Measurements from ENCODE around the gene ATXN7L3B. TPM values are rescaled to one million over a fixed set of nuclear protein-coding genes. Genes with fewer than 3 reads are reported as not detected.

Gene ATXN7L3B, protein sequence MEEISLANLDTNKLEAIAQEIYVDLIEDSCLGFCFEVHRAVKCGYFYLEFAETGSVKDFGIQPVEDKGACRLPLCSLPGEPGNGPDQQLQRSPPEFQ
- 20.5 TPM for polyA plus RNA-seq (2012; ENCODE audit: insufficient read depth, insufficient read length)

DNA sequence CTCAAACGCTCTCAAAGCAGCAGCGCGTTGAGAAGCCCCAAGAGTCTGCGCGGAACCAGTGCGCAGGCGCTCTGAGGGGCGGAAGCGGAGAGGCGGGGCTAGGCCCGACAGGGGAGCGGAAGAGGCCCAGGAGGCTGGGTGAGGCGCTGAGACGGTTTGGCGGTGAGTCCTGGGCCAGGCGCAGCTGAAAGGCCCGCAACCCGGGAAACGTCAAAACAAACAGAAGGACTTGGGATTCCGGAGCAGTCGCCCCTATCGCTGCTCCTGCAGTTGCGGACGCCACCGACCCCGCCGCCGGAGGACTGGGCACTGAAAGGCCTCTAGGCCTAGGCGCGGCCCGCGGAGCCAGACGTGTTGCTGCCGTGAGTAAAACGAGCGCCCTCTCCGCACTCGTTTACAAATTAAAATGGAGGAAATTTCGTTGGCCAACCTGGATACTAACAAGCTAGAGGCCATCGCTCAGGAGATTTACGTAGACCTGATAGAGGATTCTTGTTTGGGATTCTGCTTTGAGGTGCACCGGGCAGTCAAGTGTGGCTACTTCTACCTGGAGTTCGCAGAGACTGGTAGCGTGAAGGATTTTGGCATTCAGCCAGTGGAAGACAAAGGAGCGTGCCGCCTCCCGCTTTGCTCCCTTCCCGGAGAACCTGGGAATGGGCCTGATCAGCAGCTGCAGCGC lies at the start of gene ATXN7L3B:
Gene ATXN7L3B, plus strand, starts transcription at position 129 of the 679 bp plus-strand sequence. Its CDS starts 278 bp downstream, at position 407.
- H3K4me3 ChIP-seq (ENCODE audit: low read length): peak within 1 kb of the TSS; percentile 96
- DNase-seq (ENCODE audit: low read depth, low spot score): peak; percentile 89

GRCh38 chr12:74488134-74488533 lies 49.5 kb upstream of the ATXN7L3B start:
- H3K4me3 ChIP-seq (ENCODE audit: low read length): no peak overlapping the region
- no peak for DNase-seq (ENCODE audit: low read depth, low spot score)

- no peak overlapping the region for H3K4me3 ChIP-seq (ENCODE audit: low read length)
- DNase-seq (ENCODE audit: low read depth, low spot score): no peak
These were observed 48.1 kb upstream of the ATXN7L3B start for GRCh38 chr12:74489543-74489942.

- H3K4me3 ChIP-seq (ENCODE audit: low read length): no peak overlapping the region; the same call in 1 of the 2 replicates
- no peak for DNase-seq (ENCODE audit: low read depth, low spot score)
These were observed 47.1 kb upstream of the ATXN7L3B start for GRCh38 chr12:74490390-74491064.

DNA sequence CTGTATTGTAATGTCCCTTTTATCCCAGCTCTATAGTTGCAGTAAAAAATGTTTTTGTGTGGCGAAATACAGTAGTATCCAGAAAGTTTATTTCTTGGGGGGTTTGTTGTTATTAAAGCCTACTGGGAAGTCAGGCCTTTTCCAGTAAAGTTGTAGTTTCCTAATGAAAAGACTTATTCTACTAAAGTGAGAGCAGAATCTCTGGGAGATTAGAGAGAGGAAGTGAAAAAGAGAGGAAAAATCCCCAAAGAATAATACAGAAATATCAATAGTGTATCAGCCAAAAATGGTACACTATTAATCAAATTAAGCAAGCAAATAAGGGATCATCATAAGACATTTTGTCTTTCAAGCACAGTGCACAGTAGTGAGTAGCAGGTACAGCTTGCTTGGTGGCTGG lies 46.3 kb upstream of the ATXN7L3B start:
- H3K4me3 ChIP-seq (ENCODE audit: low read length): no peak overlapping the region
- DNase-seq (ENCODE audit: low read depth, low spot score): no peak

GRCh38 chr12:74499192-74499591 lies 38.4 kb upstream of the ATXN7L3B start:
- peak; percentile 40 for DNase-seq (ENCODE audit: low read depth, low spot score)
- no peak overlapping the region for H3K4me3 ChIP-seq (ENCODE audit: low read length)

DNA sequence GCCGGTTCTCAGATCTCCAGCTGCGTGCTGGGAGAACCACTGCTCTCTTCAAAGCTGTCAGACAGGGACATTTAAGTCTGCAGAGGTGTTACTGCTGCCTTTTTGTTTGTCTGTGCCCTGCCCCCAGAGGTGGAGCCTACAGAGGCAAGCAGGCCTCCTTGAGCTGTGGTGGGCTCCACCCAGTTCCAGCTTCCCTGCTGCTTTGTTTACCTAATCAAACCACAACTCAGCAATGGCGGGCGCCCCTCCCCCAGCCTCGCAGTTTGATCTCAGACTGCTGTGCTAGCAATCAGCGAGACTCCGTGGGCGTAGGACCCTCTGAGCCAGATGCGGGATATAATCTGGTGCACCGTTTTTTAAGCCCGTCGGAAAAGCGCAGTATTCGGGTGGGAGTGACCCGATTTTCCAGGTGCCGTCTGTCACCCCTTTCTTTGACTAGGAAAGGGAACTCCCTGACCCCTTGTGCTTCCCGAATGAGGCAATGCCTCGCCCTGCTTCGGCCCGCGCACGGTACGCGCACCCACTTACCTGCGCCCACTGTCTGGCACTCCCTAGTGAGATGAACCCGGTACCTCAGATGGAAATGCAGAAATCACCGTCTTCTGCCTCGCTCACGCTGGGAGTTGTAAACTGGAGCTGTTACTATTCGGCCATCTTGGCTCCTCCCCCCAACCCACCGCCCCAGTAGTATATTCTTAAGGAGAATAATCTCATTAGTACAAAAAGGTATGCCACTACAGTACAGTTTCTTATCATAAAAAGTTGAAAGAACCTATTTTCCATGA lies 28.6 kb upstream of the ATXN7L3B start:
- peak; percentile 39 for DNase-seq (ENCODE audit: low read depth, low spot score)
- H3K4me3 ChIP-seq (ENCODE audit: low read length): peak overlapping the region; percentile 27

- H3K4me3 ChIP-seq (ENCODE audit: low read length): no peak overlapping the region
- DNase-seq (ENCODE audit: low read depth, low spot score): no peak
These were observed 27.7 kb upstream of the ATXN7L3B start for GRCh38 chr12:74509886-74510285.

DNA sequence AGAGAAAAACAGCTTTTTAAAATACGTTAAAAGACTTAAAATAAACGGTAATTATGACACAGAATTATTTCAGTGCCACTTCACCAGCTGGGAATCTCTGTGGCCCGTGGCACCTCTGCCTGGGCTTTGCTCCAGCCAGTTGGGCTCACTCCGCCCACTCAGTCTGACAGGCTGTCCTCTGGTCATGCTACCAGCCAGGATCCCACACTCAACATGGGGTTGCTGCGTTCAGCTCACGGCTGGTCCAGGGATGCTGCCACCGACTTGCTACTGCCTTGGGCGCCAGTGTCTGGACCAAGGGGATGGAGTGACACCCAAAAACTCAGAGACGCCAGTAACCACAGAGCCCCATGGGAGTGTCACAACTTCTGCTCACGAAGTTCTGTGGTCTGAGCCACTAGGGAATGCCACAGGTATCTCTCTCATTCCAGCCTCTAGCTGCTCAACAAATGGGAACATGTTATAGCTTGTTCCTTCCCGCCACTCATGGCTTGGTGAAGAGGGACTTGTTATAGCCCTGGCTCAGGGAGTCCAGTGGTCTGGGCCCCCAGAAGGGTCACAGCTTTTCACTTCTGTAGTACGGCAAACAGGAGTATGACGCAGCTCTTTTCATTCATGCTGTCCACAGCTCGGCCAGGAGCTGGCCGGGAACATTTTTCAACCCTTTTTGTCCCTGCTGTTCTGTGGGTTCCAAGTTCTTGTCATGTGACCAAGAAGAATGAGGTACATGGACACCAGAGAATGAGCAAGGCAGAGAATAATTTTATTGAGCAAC lies 23.4 kb upstream of the ATXN7L3B start:
- DNase-seq (ENCODE audit: low read depth, low spot score): no peak
- H3K4me3 ChIP-seq (ENCODE audit: low read length): no peak overlapping the region

GRCh38 chr12:74515849-74516248 lies 21.8 kb upstream of the ATXN7L3B start:
- no peak overlapping the region for H3K4me3 ChIP-seq (ENCODE audit: low read length)
- no peak for DNase-seq (ENCODE audit: low read depth, low spot score)

DNA sequence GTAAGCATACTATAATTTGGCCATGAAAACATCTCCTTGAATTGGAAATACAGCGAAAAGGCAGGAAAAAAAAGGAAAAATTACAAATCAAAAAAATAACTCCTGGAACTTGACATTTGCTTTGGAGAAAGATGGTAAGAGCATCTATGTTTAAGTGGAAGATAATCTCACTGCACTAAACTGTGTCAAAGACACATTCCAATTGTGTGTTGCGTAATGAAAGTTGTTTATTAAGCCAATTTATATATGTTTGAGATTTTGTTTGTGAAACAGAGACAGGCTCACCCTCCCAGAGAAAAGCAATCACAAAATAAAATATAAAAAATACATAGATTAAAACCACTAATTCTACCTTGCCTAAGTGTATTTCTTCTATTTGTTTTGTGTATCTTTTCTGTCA lies 11.1 kb upstream of the ATXN7L3B start:
- DNase-seq (ENCODE audit: low read depth, low spot score): no peak
- no peak overlapping the region for H3K4me3 ChIP-seq (ENCODE audit: low read length)

DNA sequence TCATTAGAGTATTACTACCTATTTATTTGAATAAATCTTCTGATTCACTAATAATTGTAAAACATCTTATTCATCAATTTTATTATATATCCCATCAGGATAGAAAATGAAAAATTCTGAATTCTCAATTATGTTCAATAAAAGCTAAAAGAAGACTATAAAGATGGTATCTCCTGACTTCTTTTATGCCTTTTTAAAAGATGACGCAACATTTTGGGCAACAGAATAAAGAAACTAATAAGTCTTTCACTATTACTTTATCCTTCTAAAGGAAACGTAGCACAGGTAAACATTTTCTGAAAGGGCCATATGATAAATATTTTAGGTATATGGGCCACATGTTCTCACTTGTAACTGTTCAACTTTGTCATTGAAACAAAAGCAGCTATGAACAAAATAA lies 10.1 kb upstream of the ATXN7L3B start:
- no peak overlapping the region for H3K4me3 ChIP-seq (ENCODE audit: low read length)
- DNase-seq (ENCODE audit: low read depth, low spot score): no peak

- DNase-seq (ENCODE audit: low read depth, low spot score): no peak
- H3K4me3 ChIP-seq (ENCODE audit: low read length): no peak overlapping the region
These were observed 7.0 kb upstream of the ATXN7L3B start for GRCh38 chr12:74530676-74531075.

DNA sequence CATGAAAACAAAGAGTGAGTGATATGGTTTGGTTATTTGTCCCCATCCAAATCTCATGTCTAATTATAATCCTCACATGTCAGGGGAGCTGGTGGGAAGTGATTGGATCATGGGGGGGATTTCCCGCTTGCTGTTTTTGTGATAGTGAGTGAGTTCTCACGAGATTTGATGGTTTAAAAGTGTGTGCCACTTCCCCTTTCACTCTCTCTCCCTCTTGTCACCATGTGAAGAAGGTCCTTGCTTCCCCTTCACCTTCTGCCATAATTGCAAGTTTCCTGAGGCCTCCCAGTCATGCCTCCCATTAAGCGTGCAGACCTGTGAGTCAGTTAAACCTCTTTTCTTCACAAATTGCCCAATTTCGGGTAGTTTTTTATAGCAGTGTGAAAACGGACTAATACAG lies 2.1 kb upstream of the ATXN7L3B start:
- H3K4me3 ChIP-seq (ENCODE audit: low read length): no peak overlapping the region
- no peak for DNase-seq (ENCODE audit: low read depth, low spot score)

DNA sequence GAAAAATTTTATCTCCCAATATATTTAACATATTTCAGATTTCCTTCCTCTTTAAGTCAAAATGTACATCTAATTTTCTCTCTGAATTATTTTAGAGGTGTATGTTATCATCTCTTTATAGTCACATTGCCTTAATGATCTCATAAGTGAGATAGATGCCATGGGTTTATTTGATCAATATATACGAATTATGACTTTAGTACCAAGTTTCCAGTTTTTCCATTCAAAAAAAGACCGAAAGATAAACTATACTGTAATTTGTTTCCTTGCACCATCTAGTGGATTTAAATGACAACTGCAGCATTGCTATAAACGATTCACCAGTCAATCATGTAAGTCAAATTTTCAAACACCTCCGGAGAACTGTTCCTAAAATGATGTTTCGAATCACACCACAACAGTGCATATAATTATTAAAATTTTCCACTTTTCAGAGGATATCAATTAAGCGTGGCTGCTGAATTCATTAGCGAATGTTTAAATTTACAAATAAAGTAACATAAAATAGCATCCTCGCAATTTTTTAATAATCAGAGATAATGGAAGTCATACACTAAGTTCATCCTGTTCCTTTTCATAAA lies 419 bp upstream of the ATXN7L3B start:
- H3K4me3 ChIP-seq (ENCODE audit: low read length): peak overlapping the region; percentile 96
- peak; percentile 70 for DNase-seq (ENCODE audit: low read depth, low spot score)

DNA sequence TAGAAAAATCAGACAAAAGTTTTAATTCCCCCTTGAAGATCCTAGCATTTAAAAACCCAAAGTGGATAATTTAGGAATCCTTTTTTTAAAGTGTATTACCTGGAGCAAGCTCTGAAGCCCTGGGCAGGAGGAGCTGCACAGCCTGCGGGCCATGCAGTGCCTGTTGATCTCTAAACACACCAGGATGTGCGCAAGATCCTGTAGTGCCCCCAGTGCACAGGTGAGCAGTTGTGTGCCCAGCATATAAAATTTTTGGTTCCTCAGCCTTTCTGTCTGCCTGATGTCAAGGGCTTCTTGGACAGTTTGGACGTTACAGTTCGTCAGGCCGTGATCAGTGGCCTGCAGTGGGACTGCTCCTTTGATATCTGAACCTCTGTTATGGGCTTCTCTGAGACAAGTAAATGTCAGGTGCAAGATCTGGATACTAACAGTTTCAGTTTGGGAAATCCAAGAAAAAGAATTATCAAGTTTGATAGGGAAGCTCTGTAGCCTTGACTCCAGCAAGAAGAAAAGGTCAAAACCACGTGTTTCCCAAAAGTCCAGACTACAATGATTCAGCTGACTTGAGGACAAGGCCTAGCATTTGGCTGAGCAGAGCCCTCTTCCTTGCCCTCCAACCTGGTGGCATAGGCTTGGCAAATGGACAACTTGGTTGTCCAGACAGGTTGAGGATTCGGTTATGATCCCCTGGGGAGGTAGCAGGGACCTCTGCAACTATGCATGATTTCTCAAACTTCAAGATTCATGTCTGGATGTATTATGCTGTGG lies 1.0 kb downstream of the ATXN7L3B start:
- peak overlapping the region; percentile 96 for H3K4me3 ChIP-seq (ENCODE audit: low read length)
- DNase-seq (ENCODE audit: low read depth, low spot score): peak; percentile 28

DNA sequence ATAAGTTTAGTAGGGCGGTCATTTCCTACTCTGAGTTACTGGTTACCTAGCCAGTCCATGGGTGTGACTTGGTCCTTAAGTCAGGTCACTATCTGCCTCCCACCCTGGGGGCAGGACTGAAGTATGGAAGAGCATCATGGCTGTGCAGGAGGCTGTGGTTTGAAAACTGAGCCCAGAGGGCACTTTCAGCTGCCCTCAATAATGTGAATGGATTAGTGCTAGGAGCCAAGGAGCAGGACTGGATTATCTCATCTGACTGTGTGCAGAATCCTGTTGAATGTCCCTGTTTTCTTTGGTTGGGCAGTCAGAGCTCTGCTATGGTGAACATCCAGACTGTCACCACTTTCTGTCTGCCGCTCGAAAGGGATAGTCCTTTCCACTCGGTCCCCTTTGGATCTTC lies 1.6 kb downstream of the ATXN7L3B start:
- no peak for DNase-seq (ENCODE audit: low read depth, low spot score)

More for the DNA sequence above, 1.6 kb downstream of the ATXN7L3B start:
- peak overlapping the region; percentile 96 for H3K4me3 ChIP-seq (ENCODE audit: low read length)
